Fibroblast of lung (primary cell): ENCODE data around the gene TBC1D14. TPM values are rescaled to one million over a fixed set of nuclear protein-coding genes. Genes with fewer than 3 reads are reported as not detected.

Source experiments
- DNase-seq, 2 donors: peaks; one replicate each; pipeline versions ENCODE4 v3.0.0 to v3.0.0-alpha.2; 2010; ENCODE audit warnings: low read depth in 2 of 2
- H2AFZ ChIP-seq: 2 replicates; pipeline ENCODE4 v1.5.1; 2012; ENCODE audit warnings: low read length, control low read depth, inconsistent platforms
- H3K27ac ChIP-seq: 2 replicates; pipeline ENCODE4 v1.5.1; 2011; ENCODE audit warnings: low read length, control low read depth; ENCODE audit not compliant: insufficient read depth
- H3K27me3 ChIP-seq: 2 replicates; pipeline ENCODE4 v1.5.1; 2011; ENCODE audit warnings: mild to moderate bottlenecking, low read length; ENCODE audit not compliant: control insufficient read depth, insufficient read depth
- H3K36me3 ChIP-seq: 2 replicates; pipeline ENCODE4 v1.5.1; 2011; ENCODE audit warnings: low read length; ENCODE audit not compliant: control insufficient read depth, insufficient read depth
- H3K4me1 ChIP-seq: 2 replicates; pipeline ENCODE4 v1.5.1; 2011; ENCODE audit warnings: low read length; ENCODE audit not compliant: control insufficient read depth, insufficient read depth; ENCODE audit errors: extremely low read depth
- H3K4me2 ChIP-seq: 2 replicates; pipeline ENCODE4 v1.5.1; 2011; ENCODE audit warnings: low read length, control low read depth; ENCODE audit not compliant: insufficient read depth; ENCODE audit errors: extremely low read depth
- H3K4me3 ChIP-seq, 4 experiments: fragments of 200-600 bp in 1 of 4; sonication (generic) in 1 of 4; replicated peaks in 1 of 4; 2 replicates each; pipeline ENCODE4 v1.5.1; 2011 to 2016; ENCODE audit warnings: low read length in 4 of 4, low read depth in 3 of 4, mild to moderate bottlenecking in 3 of 4, control low read depth in 2 of 4, inconsistent platforms in 1 of 4, mixed read lengths in 1 of 4; ENCODE audit not compliant: insufficient read depth in 1 of 4; ENCODE audit errors: control extremely low read depth in 1 of 4
- H3K79me2 ChIP-seq: 2 replicates; pipeline ENCODE4 v1.5.1; 2012; ENCODE audit warnings: mild to moderate bottlenecking, low read length, inconsistent platforms; ENCODE audit not compliant: control insufficient read depth, insufficient read depth
- H3K9ac ChIP-seq: 2 replicates; pipeline ENCODE4 v1.5.1; 2011; ENCODE audit warnings: mild to moderate bottlenecking, low read length, control low read depth; ENCODE audit not compliant: insufficient read depth
- H3K9me3 ChIP-seq: 2 replicates; pipeline ENCODE4 v1.5.1; 2012; ENCODE audit warnings: low read depth, low read length; ENCODE audit not compliant: control insufficient read depth, insufficient read depth
- H4K20me1 ChIP-seq: 2 replicates; pipeline ENCODE4 v1.5.1; 2011; ENCODE audit warnings: low read length; ENCODE audit not compliant: control insufficient read depth, insufficient read depth; ENCODE audit errors: extremely low read depth
- CTCF ChIP-seq, 2 donors: IDR thresholded peaks in 1 of 2; conservative IDR thresholded peaks in 1 of 2; 1 replicate in 1 of 2; 2 replicates in 1 of 2; pipeline ENCODE4 v1.5.1; 2011 to 2012; ENCODE audit warnings: low read length in 2 of 2, control low read depth in 1 of 2, inconsistent platforms in 1 of 2, low read depth in 1 of 2, mild to moderate bottlenecking in 1 of 2
- EZH2 ChIP-seq: IDR thresholded peaks from 2 replicates; pipeline ENCODE4 v1.5.1; 2012; ENCODE audit warnings: low read length, control low read depth, mild to moderate bottlenecking; ENCODE audit errors: missing control alignments
- polyA plus RNA-seq, 2 donors: library from polyadenylated mRNA; depleted of rRNA in 1 of 2; stranded (reverse) in 1 of 2; unstranded in 1 of 2; fragments of >200 nt; gene quantifications; 2 replicates each; pipeline ENCODE4 v1.2.1, GENCODE V29; 2011 to 2012; ENCODE audit warnings: missing spikeins in 1 of 2
- total RNA-seq: library from RNA; depleted of rRNA; stranded (reverse); fragments of >200 nt; gene quantifications from 2 replicates; pipeline ENCODE4 v1.2.1, GENCODE V29; 2014

The TBC1D14 gene
- total and polyA plus RNA-seq, 2 donors (not counting 1 experiment from before 2014, with no cell fraction given): 26.9 to 37.7 TPM

- no peak for DNase-seq
- H2AFZ ChIP-seq: no peak overlapping the region
Measured at GRCh38 chr4:7017446-7018048, 107.9 kb downstream of the TBC1D14 start.

GRCh38 chr4:7018281-7018680, 108.7 kb downstream of the TBC1D14 start:
- Histone ChIP-seq H3K36me3 (peaks cover 12% of the 10 kb centered on the region), H3K27me3 (no peaks in the 10 kb centered on the region), H2AFZ (no peak overlapping the region), H3K9me3 (no peaks in the 10 kb centered on the region), H4K20me1 (no peaks in the 10 kb centered on the region), H3K4me3 (no peak overlapping the region), H3K27ac (no peak overlapping the region), H3K4me2 (no peak overlapping the region), H3K79me2 (no peaks in the 10 kb centered on the region), H3K4me1 (peaks cover 7% of the 10 kb centered on the region), H3K9ac (no peak overlapping the region)
- no peak for DNase-seq
- TF ChIP-seq CTCF (conservative IDR thresholded peaks at IDR 0.05 in 1 of 2, IDR thresholded peaks at IDR 0.05 in 1 of 2; ENCODE audit: low read depth in 1 of 2, low read length in 2 of 2) (no peak), EZH2 (no peak)

More at GRCh38 chr4:7017446-7018048, 107.9 kb downstream of the TBC1D14 start:
- Histone ChIP-seq H3K27me3 (no peaks in the 10 kb centered on the region), H3K4me1 (peaks cover 7% of the 10 kb centered on the region), H3K4me2 (no peak overlapping the region), H3K9me3 (no peaks in the 10 kb centered on the region), H3K79me2 (no peaks in the 10 kb centered on the region), H4K20me1 (no peaks in the 10 kb centered on the region), H3K36me3 (peaks cover 14% of the 10 kb centered on the region), H3K4me3 (no peak overlapping the region), H3K9ac (no peak overlapping the region), H3K27ac (no peak overlapping the region)
- no peak for TF ChIP-seq CTCF (conservative IDR thresholded peaks at IDR 0.05 in 1 of 2, IDR thresholded peaks at IDR 0.05 in 1 of 2; ENCODE audit: low read depth in 1 of 2, low read length in 2 of 2)
- no peak for TF ChIP-seq EZH2

- no peaks in the 10 kb centered on the region for H3K27me3 ChIP-seq
- TF ChIP-seq EZH2: no peak
- no peak for TF ChIP-seq CTCF (conservative IDR thresholded peaks at IDR 0.05 in 1 of 2, IDR thresholded peaks at IDR 0.05 in 1 of 2; ENCODE audit: low read depth in 1 of 2, low read length in 2 of 2)
Measured at GRCh38 chr4:7019367-7019766, 109.7 kb downstream of the TBC1D14 start.

More at GRCh38 chr4:7019367-7019766, 109.7 kb downstream of the TBC1D14 start:
- H3K4me1 ChIP-seq: peaks cover 7% of the 10 kb centered on the region
- no peaks in the 10 kb centered on the region for H3K9me3 ChIP-seq
- no peak overlapping the region for H3K4me3 ChIP-seq
- no peak overlapping the region for H3K4me2 ChIP-seq
- no peak overlapping the region for H3K27ac ChIP-seq
- H3K79me2 ChIP-seq: no peaks in the 10 kb centered on the region
- no peak overlapping the region for H3K9ac ChIP-seq
- H4K20me1 ChIP-seq: no peaks in the 10 kb centered on the region
- H3K36me3 ChIP-seq: peaks cover 12% of the 10 kb centered on the region
- H2AFZ ChIP-seq: no peak overlapping the region
- no peak for DNase-seq
